Activated CD4-positive, alpha-beta T cell treated with anti-CD3 and anti-CD28 coated beads, Interleukin-2, amount 50 U/mL, for 1 hour (primary cell): ENCODE data around the gene KCNQ4.

Experiments
- DNase-seq: peaks from one replicate; pipeline ENCODE4 v3.0.0-alpha.2; 2020

KCNQ4 gene

GRCh38 chr1:40870135-40870728, 86.6 kb downstream of the KCNQ4 start:
- DNase-seq, result no peak

GRCh38 chr1:40872276-40872675, 88.7 kb downstream of the KCNQ4 start:
- no peak for DNase-seq

GRCh38 chr1:40873863-40874472, 90.4 kb downstream of the KCNQ4 start:
- no peak for DNase-seq

GRCh38 chr1:40876436-40876761, 92.8 kb downstream of the KCNQ4 start:
- no peak for DNase-seq

- no peak for DNase-seq
Observed at GRCh38 chr1:40876891-40877290, 93.3 kb downstream of the KCNQ4 start.

GRCh38 chr1:40877698-40878097, 94.1 kb downstream of the KCNQ4 start:
- DNase-seq, result no peak

- no peak for DNase-seq
Observed at GRCh38 chr1:40878906-40879305, 95.3 kb downstream of the KCNQ4 start.

- DNase-seq, result no peak
Observed at GRCh38 chr1:40879482-40880175, 96.0 kb downstream of the KCNQ4 start.

- DNase-seq, result no peak
Observed at GRCh38 chr1:40880813-40881549, 97.4 kb downstream of the KCNQ4 start.

GRCh38 chr1:40884055-40884795, 100.6 kb downstream of the KCNQ4 start:
- DNase-seq, result no peak

- DNase-seq, result no peak
Observed at GRCh38 chr1:40886318-40887011, 102.9 kb downstream of the KCNQ4 start.

GRCh38 chr1:40887012-40887378, 103.4 kb downstream of the KCNQ4 start:
- DNase-seq, result no peak

- DNase-seq, result no peak
Observed at GRCh38 chr1:40887652-40888051, 104.1 kb downstream of the KCNQ4 start.
